Stimulated activated CD4-positive, alpha-beta T cell treated with anti-CD3 and anti-CD28 coated beads, Interleukin-12 subunit alpha, Interleukin-12 subunit beta, amount 100 ng/mL, for 4 hours (primary cell): Measurements from ENCODE around the gene TMC2.

Experiments used
- DNase-seq: peaks from one replicate; pipeline ENCODE4 v3.0.0-alpha.2; 2020

The TMC2 gene

DNA sequence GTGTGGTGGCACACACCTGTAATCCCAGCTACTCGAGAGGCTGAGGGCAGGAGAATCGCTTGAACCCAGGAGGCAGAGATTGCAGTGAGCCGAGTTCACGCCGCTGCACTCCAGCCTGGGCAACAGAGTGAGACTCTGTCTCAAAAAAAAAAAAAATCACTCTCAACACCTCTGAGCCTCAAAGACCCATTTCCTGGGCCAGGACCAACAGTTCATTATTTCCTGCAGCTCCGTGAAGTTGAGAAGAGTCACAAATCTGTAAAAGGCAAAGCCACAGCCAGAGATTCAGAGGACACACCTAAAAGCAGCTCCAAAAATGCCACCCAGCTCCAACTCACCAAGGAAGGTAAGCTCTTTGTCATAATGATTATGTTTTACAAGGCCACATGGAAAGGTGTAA, 100.9 kb downstream of the TMC2 start:
- DNase-seq, result no peak

DNA sequence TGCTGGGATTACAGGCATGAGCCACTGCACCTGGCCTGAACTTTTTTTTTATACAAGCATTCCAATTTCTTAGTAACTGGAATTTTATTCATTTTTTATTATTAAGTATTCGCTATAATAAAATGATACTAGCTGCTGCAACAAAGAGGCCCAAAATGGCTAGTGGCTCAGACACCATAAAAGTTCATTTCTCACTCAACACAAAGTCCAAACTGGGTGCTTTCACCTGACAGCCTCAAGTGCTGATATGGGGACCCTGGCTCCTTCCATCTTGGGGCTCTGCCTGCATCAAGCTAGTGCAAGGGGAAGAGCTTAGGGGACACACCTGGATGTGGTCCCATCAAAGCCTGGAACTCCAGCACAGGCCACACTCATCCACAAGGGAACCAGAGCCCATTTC, 103.9 kb downstream of the TMC2 start:
- DNase-seq, result no peak

DNA sequence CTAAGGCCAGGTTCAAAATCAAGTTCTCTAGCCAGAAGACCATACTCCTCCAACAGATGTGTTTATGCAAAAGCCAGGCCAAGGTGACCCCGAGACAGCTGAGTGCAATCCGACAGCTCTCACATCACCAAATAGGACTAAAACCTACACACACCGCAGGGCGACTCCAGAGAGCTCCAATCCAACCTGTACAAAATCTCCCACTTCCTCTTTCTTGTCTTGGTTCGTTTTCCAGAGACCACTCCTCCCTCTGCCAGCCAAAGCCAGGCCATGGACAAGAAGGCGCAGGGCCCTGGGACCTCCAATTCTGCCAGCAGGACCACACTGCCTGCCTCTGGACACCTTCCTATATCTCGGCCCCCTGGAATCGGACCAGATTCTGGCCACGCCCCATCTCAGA, 104.5 kb downstream of the TMC2 start:
- no peak for DNase-seq

- no peak for DNase-seq
Measured at GRCh38 chr20:2643708-2644107, 107.3 kb downstream of the TMC2 start.

DNA sequence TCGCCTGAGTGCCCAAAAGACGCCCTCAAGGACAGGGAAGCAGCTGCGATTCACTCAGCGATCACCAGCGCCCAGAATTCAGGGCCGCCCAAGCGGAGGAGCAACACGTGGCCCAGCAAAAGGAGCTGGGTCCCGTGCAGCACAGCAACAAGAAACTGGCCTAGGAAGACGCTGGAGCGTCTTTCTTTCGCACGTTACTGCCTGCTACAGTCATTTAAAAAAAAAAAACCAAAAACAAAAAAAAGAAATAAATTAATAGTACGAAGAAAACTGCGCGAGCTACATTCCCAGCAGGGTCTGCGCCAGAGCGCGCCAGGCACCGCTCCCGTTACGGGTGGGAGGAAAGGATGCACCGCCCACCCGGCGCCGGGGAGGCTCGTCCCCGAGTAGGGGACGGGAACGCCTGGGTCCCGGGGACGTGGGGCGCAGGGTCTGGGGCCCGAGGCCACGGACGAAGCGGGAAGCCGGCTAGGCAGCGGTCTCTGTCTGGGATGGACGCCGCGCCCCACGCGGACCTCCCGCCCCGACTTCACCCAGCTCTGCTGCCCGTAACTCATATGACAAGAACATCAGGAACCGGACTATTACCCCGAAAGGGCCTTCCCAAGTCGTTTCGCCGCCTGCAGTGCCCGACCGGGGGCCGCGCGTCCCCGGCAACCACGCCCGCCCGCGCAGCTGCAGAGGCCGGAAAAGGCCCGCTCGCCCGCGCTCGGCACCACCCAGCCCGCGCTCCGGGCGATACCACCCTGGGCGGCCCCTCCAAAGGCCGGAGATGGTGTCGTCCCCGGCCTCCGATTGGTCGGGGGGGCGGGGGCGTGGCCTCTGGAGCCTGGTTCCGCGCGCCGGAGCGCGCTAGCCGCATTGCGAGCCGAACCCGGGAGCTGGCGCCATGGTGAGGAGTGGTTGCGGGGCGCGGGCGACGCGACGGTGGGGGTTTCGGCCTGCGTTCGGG, 115.7 kb downstream of the TMC2 start, which contains the start of gene NOP56:
NOP56 (plus strand) TSS at position 861 of the 952 bp plus-strand sequence; CDS start at position 890, 29 bp downstream.
- DNase-seq, result peak; percentile 94

DNA sequence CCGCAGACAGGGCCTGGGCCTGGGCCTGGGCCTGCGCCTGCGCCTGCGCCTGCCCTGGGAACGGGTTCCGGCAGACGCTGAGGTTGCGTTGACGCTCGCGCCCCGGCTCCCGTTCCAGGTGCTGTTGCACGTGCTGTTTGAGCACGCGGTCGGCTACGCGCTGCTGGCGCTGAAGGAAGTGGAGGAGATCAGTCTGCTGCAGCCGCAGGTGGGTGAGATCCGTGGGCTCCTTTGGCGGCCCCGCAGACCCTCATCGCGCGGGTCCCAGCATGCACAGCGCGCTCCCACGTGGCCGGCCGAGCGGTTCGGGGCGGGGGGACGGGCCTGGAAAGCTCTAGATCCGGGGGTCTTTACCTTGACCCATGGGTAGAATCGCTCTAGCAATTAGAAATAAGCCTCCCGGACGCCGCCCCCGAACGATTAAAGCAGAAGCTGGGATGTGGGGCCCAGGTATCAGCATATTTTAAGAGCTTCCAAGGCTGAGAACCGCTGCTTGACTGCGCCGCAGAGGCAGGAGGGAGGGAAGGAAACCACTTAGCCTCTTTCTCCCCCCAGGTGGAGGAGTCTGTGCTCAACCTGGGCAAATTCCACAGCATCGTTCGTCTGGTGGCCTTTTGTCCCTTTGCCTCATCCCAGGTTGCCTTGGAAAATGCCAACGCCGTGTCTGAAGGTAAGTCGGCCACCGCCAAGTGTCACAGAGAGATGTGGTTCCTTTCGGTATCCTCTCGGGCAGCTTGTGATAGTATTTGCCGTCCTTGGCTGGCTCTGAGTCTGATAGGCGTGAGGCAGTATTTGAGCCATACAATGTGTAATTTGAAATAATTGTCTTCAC, 116.6 kb downstream of the TMC2 start:
- DNase-seq, result peak; percentile 53

DNA sequence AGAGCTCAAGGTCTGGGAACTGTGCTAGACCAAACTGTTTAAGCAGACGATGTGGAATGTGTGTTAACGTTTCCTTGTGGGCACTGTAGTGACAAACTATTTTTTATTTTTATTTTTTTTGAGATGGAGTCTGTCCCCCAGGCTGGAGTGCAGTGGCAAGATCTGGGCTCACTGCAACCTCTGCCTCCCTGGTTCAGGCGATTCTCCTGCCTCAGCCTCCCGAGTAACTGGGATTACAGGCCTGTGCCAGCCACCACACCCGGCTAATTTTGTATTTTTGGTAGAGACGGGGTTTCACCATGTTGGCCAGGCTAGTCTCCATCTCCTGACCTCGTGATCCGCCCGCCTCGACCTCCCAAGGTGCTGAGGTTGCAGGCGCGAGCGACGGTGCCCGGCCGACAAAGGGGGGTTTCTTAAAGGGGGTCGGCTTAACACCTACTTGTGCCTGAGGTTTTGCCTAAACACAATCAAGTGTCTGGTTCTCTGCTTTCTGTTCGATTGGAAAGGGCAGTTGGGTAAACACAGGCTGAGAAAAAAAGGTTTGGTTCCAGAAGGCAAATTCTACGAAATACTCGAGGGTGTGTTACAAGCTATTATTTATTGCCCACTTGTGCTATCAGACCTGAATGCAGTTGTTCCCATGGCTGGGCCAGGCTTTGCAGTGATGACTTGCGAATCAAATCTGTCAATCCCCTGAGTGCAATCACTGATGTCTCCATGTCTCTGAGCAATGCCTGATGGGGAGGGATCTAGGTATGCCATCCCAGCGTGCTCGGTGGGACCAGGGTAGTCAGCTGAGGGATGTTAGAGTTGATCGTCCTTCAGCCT, 117.4 kb downstream of the TMC2 start:
- DNase-seq, result no peak

- DNase-seq, result no peak
Measured at GRCh38 chr20:2654384-2654822, 118.0 kb downstream of the TMC2 start.

DNA sequence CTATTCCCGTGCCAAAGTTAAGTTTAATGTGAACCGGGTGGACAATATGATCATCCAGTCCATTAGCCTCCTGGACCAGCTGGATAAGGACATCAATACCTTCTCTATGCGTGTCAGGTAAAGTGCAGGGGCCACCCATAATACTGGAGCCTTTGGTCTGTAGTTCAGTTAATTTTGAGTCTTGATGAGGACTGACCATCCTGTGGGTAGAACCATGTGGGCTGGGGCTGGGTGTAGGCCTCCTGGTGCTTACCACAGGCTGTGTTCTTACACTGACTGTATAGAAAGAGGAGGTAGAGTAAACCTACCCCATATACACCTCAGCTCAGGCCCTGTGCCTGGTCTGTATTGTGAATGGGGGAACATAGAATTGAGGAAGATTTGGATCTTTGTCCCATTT, 118.5 kb downstream of the TMC2 start:
- no peak for DNase-seq

- DNase-seq, result no peak
Measured at GRCh38 chr20:2655331-2656116, 119.2 kb downstream of the TMC2 start.

- DNase-seq, result no peak
Measured at GRCh38 chr20:2656471-2657117, 120.2 kb downstream of the TMC2 start.

DNA sequence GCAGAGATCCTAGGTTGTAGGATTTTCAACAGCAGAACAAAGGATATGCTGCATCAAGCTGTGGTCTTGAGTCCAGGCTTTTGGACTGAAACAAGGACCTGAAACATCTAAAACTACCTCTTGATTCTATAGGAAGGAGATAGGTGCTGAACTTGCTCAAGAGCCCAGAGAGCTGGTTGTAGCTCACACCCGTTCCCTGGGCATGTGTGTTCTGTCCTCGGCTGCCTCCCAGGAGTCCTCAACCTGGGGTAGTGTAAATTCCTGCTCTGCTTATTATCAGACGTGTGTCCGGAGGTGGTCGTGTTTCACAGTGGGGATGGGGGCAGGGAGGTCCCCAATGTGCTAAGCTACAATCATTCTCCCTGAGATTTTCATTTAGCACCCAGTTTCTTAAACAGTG, 120.9 kb downstream of the TMC2 start:
- DNase-seq, result no peak

- no peak for DNase-seq
Measured at GRCh38 chr20:2657674-2658073, 121.3 kb downstream of the TMC2 start.

DNA sequence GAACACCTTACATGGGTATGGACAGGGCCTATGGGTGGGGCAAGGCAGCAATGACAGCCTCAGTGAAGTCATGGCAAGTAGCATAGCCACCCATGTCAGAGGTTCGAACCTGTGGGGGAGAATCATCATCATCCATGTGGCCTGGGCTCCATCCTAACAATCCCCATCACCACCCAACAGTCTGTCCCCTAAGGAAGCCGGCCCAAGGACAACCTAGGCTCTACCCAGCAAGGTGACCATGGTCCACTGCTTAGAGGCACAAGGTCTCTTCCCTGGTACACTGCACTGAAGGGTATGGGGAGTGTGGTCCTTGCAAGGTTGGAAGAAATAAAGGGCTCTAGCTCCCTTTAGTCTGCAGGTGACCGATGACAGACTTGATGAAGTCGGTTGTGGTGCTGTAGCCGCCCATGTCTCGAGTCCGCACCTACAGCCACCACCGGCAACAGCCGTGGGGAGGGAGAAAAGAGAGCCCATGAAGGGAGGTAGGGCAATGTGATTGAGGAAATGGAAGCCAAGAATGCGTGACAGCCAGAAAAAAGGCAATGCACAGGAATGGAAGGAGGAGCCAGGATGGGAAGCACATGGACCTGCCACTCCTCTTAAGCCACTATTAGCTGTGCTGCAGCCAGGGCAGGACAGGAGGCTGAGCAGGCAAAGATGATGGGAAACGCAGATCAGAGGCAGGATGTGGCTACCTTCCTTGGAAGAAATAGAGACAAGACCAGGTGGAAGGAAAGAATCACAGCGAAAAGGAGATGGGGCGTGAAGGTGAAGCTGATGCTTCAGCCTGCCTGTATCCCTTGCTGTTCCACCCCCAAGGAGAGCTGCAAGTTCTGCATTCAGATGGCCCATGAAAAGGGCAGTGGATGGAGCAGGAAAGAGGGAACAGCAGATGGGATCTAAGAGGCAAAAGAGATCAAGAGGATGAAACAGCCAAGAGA, 122.3 kb downstream of the TMC2 start:
- DNase-seq, result peak; percentile 25

DNA sequence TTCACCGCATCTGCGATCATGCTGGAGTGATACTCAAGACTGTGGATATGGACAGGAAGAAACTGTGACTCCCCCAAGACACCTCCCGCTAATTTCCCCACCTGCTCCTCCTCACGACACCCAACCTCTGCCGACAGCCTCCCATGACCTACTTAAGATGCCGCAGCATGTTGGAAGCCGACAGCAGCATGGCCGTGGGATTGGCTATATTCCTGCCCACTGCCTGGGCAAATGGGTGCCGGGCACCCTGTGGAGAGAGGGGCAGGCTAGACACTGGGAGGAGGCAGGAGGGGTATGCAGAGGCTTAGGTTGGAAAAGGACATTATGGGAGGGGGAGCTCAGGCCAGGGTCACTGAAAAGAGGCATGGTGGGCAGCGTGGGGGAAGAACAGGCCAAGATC, 123.2 kb downstream of the TMC2 start:
- DNase-seq, result no peak

DNA sequence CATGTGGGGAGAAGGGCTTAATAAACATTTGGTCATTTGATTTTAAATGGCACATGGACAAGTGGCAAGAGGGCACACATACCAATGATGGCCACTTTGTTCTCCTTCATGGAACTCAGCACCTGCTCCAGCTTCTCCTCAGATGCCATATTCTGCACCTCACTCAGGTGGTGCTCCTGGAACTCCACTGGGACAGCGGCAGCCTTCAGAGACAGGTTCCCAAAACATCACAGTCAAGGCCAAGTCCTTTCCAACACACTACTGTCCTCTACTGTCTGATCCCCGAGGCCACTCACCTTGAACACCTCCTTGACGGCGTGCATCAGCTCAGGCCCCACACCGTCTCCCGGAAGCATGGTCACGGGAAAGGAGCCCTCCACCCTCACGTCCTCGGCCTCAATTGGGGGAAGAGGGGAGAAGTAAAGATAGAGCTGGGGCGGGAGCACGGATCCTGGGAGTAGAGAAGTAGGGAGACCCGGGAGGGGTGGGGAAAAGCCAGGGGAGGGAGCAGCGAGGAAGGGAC, 127.1 kb downstream of the TMC2 start:
- DNase-seq, result no peak

GRCh38 chr20:2663887-2664719, 127.7 kb downstream of the TMC2 start, which contains the start of gene IDH3B:
Gene IDH3B (minus strand): TSS chr20:2664216. CDS start chr20:2664188, 28 bp downstream.
- DNase-seq, result peak; percentile 86

GRCh38 chr20:2671977-2672376, 135.6 kb downstream of the TMC2 start:
- DNase-seq, result no peak

DNA sequence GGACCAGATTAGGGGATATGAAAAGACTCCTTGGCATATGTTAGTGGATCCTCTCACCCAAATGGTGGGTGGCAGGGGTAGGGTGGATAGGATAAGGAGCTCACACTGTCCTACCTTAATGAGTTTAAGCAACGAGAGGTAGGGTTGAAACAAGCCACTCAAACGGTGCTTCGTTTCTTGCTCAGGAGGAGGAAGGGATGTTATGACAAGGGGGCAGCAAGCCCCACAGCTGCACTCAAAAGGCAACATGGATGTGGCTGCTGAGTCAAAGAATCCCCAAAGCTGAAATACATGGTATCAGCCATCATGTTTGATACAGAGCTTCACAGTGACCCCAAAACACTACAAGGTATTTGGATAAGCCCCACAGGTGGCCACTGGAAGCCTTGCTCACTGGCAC, 136.1 kb downstream of the TMC2 start:
- no peak for DNase-seq
